T-helper 2 cell (primary cell): Measurements from ENCODE around the gene MAP3K20.
"Not testable (repeated sequence)": the region's sequence is repeated elsewhere in the genome, so short reads cannot be mapped to it uniquely, and the experiment has no call there.

Experiments used
- DNase-seq, 5 experiments: peaks; one replicate each; pipeline versions ENCODE4 v3.0.0 to v3.0.0-alpha.2; 2012 to 2022

The MAP3K20 gene

GRCh38 chr2:173163357-173163756, 87.7 kb downstream of the MAP3K20 start:
- not testable (repeated sequence) for DNase-seq

GRCh38 chr2:173164396-173164795, 88.8 kb downstream of the MAP3K20 start:
- no peak for DNase-seq

DNA sequence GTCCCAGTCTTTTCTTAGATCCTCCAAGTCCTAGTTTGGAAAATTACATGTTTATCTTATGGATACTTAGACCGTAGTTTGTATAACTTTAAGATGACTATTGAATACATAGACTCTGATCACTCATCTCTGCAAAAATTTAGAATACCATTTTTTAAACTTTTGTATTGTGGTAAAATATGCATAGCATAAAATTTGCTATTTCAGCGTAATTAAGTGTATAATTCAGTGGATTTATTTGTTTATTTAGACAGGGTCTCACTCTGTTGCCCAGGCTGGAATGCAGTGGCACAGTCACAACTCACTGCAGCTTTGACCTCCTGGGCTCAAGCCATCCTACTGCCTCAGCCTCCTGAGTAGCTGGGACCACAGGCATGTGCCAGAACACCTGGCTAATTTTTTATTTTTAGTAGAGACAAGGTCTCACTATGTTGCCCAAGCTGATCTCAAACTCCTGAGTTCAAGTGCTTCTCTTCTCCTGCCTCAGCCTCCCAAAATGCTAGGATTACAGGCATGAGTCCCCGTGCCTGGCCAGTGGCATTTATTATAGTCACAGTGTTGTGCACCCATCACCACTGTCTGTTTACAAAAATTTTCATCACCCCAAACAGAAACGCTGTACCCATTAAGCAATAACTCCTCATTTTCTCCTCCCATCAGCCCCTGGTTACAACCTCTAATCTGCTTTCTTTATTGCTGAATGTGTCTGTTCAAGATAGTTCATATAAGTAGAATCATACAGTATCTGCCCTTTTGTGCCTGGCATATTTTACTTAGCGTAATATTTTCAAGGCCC, 90.0 kb downstream of the MAP3K20 start:
- no peak for DNase-seq

GRCh38 chr2:173171321-173171720, 95.7 kb downstream of the MAP3K20 start:
- DNase-seq, result no peak

GRCh38 chr2:173171924-173172643, 96.4 kb downstream of the MAP3K20 start:
- no peak for DNase-seq

DNA sequence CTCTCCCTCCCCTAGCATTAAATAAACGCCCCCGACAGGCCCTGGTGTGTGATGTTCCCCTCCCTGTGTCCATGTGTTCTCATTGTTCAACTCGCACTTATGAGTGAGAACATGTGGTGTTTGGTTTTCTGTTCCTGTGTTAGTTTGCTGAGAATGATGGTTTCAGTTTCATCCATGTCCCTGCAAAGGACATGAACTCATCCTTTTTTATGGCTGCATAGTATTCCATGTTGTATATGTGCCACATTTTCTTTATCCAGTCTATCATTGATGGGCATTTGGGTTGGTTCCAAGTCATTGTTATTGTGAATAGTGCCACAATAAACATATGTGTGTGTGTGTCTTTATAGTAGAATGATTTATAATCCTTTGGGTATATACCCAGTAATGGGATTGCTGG, 98.7 kb downstream of the MAP3K20 start:
- DNase-seq, result not testable (repeated sequence)

GRCh38 chr2:173175222-173175621, 99.6 kb downstream of the MAP3K20 start:
- no peak for DNase-seq

DNA sequence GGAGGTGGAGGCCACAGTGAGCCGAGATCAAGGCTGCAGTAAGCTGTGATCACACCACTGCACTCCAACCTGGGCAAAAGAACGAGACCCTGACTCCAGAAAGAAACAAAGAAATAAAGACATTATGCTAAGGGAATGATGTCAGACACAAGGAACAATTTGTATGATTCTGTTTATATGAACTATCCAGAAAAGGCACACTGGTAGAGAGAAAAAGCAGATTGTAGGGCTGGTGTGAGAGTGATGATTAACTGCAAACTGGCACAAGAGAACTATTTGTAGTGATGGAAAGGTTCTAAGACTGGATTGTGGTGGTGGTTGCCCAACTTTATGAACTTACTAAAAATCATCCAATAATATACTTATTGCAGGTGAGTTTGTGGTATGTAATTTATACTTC, 106.3 kb downstream of the MAP3K20 start:
- DNase-seq, result no peak

GRCh38 chr2:173184031-173185004, 108.7 kb downstream of the MAP3K20 start:
- DNase-seq, result no peak

DNA sequence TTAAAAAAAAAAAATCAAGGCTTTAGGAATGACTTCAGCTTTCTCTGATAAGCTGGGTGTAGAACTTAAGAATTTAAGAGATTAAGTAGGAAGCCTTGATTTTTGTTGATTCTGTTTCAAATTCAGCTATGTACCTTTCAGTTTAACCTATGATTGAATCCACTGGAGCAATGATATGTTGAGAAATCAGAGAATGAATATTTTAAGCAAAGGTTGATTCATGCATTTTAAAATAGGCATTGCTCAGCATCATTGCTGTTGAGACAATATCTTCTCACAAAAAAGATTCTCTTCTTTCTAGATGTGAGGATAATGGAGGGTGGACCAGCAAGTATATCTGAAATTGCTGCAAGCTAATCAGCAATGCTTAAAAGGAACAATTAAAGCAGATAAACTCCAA, 109.8 kb downstream of the MAP3K20 start:
- no peak for DNase-seq

DNA sequence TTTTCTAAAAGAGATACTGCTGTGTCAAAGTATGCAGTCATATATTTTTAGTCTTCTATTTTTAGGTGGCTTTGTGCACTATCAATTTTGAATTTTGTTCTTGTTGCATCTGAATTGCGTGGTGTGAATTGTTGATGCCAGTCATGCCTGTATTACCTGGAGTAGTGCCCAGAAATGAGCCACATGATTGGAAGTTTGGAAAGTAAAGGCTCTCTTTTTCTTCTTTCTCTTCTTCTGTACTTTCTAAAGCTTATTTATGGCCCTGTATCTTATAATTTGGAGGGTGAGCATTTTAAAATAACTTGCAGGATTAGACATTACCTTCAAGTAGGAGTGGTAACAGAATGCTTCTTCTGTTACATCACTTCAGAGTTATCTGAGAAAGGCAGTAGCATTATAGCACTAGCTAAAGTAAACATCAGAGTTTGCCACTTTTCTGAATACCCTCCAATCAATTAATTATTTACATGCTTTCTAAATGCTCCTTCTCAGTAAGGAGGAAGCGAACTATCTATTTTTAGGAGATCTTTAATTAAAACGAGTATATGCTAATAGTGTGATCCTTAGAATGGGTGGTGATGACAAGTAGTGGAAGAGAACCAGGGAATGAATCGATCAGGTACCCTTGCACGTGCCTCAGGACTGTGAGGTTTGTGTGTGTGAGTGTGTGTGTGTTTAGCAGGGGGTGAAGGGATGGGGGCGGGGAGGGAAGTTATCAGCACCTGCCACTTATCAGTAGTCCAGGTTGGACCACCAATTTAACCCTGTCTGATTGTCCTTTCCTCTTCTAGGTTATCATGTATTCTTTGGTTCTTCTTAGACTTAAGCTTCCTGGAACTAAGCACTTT, 112.5 kb downstream of the MAP3K20 start:
- no peak for DNase-seq

- no peak for DNase-seq
Observed at GRCh38 chr2:173191601-173192000, 116.0 kb downstream of the MAP3K20 start.

- DNase-seq, result no peak
Observed at GRCh38 chr2:173192071-173192470, 116.4 kb downstream of the MAP3K20 start.

GRCh38 chr2:173193925-173194324, 118.3 kb downstream of the MAP3K20 start:
- no peak for DNase-seq

DNA sequence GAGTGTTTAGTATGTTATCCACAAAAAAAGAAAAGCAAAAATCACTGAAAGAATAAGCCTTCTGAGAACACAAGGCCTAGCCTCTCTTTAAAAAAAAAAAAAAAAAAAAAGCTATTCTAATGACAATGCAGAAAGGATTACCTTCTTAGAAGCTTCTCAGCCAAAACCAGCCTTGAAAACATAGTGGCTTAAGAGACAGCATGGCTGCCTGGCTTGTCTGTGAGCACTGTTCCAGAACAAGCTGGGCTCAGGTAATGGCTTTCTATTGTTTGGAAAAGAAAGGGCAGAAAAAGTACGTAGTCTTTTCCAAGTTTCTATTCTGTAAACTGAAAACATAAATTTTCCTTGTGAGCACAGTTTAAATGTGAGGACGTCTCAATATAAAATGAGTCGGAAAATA, 119.5 kb downstream of the MAP3K20 start:
- DNase-seq, result no peak

GRCh38 chr2:173196080-173196479, 120.4 kb downstream of the MAP3K20 start:
- no peak for DNase-seq

DNA sequence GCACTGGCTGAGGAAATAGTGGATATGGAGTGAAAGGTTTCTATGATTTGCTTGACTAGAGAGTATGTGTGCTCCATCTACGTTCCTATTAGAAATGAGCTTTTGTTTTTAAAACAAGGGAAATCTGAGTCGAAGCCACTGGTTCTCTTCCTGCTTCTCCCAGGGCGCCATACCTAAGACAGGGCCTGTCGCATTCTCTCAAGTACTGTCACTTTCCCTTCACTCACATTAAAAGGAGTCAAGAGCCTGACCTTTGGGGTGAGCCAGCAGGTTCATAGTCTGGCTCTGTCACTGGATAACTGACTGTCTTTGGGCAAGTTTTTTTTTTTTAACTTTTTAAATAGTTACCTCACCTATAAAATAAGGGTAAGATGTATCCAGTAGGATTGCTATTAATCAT, 121.0 kb downstream of the MAP3K20 start:
- DNase-seq, result no peak

DNA sequence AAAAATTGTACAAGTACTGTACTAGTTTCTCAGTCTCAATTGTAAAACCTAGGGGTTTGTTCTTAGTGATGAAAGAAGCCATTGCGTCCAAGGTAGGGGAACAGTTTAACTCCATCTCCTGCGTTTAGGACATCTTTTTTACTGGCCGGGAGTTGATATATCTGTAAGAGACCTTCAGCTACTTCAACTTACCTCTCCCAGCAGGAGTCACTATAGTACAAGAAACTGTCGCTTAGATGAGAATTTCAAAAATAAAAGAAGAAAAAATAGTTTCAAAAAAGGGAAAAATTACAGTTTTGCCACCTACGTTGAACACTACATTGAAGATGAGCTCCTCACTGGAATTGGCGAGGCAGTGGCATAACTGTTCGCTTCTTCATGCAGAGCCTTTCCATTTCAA, 122.7 kb downstream of the MAP3K20 start:
- DNase-seq, result no peak

DNA sequence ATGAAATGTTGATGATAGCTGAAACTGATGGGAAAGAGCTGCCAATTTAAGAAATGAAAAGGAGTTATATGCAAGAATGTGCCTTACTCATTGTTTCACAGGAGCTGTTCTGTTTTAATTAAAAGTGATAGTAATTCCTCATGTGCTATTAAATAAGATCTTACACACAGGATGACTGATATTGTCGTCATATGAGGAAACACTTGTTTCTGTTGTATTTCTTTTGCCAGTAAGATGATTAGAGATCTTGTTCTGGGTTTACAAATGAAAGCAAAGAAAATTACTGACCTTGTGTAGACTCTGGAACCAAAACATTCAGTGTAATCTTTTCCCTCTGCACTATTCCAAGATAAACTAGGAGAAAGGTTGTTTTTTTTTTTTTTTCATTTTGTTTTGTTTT, 123.6 kb downstream of the MAP3K20 start:
- no peak for DNase-seq

GRCh38 chr2:173202570-173202969, 126.9 kb downstream of the MAP3K20 start:
- no peak for DNase-seq

GRCh38 chr2:173204316-173204715, 128.7 kb downstream of the MAP3K20 start:
- DNase-seq, result no peak

DNA sequence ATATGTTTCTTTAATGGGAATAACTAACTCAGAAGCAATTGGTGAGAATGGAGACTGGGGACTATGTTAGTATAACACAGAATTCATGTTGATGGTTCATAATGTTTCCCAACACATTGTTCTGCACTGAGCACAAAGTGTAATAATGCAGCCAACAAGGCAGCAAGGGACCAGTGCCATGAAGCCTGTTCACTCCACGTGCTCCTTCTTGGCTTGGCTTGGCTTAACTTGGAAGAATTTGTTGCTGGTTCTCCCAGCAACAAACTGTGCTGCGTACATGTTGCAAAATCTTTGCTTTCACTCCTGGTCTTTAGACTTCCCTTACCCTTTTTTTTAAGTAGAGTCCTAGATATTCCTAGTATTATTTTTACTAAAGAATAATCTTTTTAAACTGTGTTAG, 129.7 kb downstream of the MAP3K20 start:
- no peak for DNase-seq
